NCI-H345 (cell line): ENCODE data around the gene PROCA1.

Experiments
- DNase-seq: peaks from one replicate; lab custom pipeline; 2025; lab: John Stamatoyannopoulos, UW

PROCA1 gene

GRCh38 chr17:28711723-28712031, at the start of gene PROCA1:
TSS of gene PROCA1 (minus strand) at chr17:28711888. CDS start at chr17:28711660, 228 bp downstream.
- DNase-seq = peak; percentile 73

GRCh38 chr17:28760601-28761562, 49.2 kb upstream of the PROCA1 start:
- peak; percentile 74 for DNase-seq

GRCh38 chr17:28759256-28759865, 47.7 kb upstream of the PROCA1 start:
- DNase-seq = no peak

- no peak for DNase-seq
Measured at GRCh38 chr17:28758411-28759121, 46.9 kb upstream of the PROCA1 start.

- no peak for DNase-seq
Measured at GRCh38 chr17:28756049-28756804, 44.5 kb upstream of the PROCA1 start.

GRCh38 chr17:28755486-28755885, 43.8 kb upstream of the PROCA1 start:
- DNase-seq = no peak

GRCh38 chr17:28751600-28752366, 40.1 kb upstream of the PROCA1 start:
- no peak for DNase-seq

GRCh38 chr17:28750178-28751047, 38.7 kb upstream of the PROCA1 start:
- DNase-seq = peak; percentile 91

GRCh38 chr17:28749516-28750177, 38.0 kb upstream of the PROCA1 start:
- DNase-seq = no peak

GRCh38 chr17:28748852-28749515, 37.3 kb upstream of the PROCA1 start:
- DNase-seq = no peak

GRCh38 chr17:28747801-28748750, 36.4 kb upstream of the PROCA1 start:
- DNase-seq = no peak

- no peak for DNase-seq
Measured at GRCh38 chr17:28747051-28747691, 35.5 kb upstream of the PROCA1 start.

GRCh38 chr17:28746611-28747050, 34.9 kb upstream of the PROCA1 start:
- peak; percentile 13 for DNase-seq

- DNase-seq = no peak
Measured at GRCh38 chr17:28745786-28746411, 34.2 kb upstream of the PROCA1 start.

GRCh38 chr17:28744972-28745785, 33.5 kb upstream of the PROCA1 start:
- peak; percentile 66 for DNase-seq
